ENCODE data around the gene PHF21B.
"Not testable (repeated sequence)": the region's sequence is repeated elsewhere in the genome, so short reads cannot be mapped to it uniquely, and the experiment has no call there.

The PHF21B gene

DNA sequence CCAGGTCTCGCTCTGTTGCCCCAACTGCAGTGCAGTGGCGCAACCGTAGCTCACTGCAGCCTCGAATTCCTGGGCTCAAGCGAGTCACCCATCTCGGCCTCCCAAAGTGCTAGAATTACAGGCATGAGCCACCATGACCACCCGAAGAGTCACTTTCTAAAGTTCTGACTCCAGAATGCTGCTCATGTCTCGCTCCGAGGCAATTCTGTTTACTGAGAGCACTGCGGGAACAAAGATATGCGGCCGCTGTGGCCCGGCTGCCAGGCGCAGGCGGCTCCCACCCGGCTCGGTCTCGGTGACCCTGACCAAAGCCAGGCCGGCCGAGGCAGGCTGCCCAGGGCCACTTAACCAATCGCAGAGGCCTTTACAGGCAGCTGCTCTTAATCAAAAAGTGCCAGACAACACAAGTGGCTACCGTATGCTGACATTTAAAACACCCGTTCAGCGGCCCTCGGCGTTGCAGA, 78.7 kb downstream of the PHF21B start:
- no peak for FAIRE-seq

DNA sequence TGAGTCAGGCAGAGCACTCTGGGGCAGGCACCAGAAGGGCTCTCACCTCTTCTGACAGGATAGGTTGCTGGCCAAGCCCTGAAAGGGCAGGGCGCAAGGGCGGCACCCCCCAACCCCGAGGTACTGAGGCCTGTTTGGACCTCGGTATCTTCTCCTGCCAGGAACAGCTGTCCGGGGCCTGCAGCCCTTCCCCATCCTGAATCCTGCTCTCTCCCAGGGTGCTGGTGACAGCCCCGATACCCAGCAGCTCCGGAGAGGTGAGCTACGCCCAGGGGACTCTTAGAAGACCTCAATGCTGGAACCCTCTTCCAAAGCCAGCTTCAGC, 79.1 kb downstream of the PHF21B start:
- FAIRE-seq, result no peak

DNA sequence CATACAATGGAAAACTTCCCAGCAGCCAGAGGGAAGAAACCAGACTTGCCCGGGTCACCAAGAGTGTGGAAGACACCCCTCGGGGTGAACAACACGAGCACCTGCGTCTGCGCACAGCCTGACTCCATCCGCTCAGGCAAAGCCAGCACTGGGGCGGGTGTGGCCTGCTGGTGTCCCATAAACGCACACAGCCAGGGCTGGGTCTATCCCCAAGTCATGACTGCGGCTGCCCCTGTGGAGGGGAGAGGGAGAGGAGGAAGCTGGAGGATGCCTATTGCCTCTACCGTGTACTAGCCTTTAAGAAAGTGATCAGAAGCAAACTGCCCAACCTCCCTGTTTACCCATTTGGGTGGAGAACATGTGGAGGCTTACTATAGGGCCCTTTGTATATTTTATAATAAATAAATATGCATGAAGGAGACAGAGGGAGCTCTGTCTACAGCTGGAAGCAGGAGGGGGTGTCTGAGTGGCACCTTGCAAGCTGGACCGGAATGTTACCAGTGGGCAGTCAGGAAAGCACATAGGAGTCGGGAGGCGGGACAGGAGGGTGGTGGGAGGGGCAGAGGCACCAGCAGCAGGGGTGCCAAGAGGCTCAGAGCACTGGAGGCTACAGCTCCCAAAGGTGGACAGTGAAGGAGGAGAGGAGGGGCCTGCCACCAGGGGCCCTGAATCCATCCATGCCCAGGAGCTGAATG, 79.6 kb downstream of the PHF21B start:
- no peak for FAIRE-seq

DNA sequence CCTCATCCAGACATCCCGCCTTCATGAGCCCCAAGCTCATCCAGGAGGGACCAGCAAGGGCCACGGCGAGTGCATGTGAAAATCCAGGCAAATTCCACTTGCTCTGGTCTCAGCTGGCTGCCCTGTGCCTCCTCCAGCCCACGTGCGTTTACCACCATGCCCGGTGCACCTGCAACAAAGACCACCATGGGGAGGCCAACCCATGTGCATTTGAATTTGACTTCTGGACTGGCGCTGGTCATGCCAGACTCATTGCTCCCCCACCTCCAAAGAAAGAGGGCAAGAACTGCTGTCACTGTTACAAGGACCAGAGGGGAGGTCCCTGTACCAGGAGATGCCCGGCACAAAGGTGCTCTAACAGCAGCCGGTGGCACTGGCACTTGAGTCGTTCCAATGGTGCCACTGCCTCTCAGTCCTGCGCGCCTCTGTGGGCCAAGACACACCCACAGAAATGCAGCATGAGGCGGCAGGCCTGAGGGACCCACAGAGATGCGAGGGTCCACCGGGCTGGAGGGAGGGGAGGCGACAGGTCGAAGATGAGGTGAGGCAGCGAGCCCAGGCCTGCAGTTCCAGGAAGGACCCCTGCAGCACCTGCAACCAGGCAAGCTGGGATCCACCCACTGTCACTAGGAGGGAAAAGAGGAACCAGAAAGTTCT, 80.3 kb downstream of the PHF21B start:
- FAIRE-seq, result no peak

DNA sequence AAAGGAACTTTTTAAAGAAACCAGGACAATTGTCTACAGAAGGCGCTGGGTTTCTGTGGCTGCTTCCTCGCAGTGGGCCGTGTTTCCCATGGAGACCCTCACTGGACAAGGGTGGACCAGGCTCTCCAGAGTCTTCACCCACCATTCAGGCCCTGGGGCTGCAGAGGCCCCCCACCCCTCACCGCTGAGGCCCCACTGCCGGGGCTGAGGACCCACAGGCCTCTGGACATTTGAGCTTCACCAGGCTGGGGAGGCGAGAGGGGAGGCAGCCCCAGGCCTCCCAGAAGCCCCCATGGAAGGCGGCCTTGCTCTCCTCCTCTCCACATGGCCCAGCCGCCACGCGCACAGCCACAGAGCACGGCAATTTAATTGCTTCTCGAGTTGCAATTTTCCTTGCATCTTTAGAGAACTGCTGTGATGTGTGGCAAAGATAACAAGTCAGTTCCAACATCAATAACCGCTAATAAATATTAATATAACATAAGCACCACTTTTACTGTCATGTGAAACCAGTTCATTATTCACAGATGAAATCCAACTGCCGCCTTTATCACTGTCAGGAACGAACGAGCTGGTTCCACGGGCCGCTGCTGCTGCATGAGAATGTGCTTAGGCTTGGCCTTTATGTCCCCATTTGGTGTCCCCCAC, 81.0 kb downstream of the PHF21B start:
- FAIRE-seq, result no peak

DNA sequence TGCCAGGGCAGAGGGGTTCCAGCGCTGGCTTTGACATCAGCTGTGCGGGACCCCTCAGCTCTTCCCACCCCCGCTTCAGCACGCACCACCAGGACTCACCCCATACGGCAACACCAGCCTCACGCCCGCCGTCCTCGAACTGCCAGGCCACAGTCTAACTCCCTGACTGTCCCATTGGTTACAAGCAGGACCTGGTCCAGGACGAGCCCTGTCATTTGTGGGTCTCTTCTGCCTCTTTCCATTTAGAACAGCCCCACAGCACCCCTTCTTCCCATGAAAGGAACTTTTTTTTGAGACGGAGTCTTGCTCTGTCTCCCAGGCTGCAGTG, 81.7 kb downstream of the PHF21B start:
- no peak for FAIRE-seq

DNA sequence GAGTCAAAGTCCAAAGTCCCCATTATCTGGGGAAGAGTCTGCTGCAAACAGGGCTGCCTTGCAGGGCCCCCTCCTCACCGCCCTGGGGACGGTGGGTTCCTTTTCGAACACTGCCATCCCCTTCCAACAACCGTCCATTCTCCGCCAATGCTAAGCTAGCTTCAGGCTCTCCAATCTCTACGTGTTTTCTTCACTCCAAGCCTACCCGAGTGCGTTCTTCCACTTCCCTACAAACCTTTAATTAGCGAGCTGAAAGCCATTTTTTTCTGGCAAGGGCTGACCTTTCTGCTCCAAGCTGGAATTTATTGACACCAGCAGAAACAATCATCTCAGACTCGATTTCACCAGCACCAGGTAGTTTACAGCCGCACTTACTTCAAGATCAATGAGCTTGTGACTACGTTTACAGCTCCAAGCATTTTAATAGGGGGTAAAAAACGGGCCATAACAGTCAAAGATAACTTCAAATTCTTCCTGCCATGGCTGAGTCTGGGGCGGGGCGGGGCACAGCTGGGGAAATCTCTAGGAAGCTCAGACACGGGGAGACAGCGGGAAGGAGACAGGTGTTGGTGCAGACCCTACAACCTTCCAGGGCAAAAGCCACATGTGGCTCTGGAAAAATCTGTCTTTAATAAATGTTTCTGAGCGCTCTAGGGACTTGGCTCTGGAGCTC, 82.2 kb downstream of the PHF21B start:
- no peak for FAIRE-seq

DNA sequence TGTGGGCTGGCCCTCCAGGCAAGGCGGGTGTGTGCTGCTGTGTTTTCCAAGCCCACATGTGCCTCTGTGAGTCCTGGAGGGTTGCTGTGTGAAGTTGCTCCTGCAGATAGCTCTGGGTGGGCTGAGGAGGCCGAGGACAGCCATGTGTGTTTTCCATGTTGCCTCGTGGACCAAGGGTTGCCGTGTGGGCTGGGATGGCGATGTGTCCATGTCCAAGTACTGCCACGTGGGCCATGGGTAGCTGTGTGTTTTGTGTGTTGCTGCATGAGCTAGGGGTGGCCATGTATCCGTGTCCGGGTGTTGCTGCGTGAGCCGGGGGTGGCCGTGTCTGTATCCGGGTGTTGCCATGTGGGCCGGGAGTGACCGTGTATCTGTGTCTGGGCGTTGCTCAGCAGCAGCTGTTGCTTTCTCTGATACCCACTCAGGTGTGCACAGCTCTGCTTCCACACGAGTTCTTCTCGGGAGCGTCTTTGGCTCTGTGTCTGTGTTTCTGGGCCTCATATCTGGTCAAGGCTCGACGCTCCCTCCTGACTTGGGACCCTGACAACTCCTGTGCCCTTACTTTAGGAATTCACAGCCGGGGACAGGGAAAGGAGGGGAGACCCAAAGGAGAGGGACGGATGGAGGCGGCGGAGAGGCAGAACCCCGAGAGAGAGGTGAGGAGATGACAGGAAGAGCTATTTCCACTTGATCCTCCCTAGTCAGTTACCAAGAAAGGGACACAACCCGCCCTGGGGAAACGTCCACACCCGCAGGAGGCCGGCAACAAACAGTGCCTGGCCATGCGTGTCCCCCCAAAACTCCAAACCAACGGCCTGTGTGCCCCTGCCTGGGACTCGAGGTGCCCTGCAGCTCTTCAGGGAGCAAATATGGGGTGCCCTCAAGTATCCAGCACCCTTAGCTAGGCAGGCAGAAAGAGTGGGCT, 83.1 kb downstream of the PHF21B start:
- no peak for FAIRE-seq

DNA sequence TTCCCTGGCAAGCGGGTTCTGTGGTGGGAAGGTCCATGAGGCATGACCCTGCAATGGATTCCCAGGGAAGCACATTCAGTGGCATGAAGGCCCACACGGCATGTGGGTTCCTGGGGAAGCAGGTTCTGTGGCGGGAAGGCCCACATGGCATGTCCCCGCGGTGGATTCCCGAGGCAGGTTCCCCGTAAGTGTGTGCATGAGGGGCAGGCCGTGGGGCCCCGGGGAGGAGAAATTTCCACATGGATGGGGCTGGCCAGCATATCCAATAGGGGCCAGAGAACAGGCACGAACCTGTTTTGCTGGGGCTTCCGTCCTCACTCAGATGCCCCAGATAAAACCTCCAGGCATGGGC, 83.7 kb downstream of the PHF21B start:
- FAIRE-seq, result no peak

DNA sequence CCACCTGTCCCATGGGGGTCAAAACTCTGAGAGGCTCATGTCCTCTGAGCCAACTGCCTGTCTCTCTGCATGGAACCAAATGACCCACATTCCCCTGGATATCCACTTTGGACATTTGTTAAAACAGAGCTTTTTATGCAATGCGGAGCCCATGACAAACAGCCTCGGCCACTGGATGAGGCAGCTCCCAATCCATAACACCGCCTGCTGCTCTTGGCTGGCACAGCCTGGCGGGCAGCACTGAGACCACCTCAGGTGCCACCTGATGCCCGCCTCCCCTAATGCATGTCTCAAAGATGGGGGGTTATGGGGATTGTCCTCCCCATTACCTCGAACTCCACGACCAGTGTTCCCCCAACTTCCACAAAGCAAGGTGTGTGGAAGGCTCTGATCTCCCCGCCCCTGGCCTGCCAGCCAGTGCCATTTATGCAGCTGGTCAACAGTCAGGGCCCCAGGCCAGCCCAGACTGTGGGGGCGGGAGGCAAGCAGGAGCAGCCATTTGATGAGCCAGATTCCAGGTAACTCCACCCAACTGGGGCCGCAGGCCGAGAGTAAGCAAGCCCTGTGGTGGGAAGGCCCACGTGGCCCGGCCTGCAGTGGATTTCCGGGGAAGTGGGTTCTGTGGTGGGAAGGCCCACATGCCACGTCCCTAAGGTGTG, 84.2 kb downstream of the PHF21B start:
- no peak for FAIRE-seq

DNA sequence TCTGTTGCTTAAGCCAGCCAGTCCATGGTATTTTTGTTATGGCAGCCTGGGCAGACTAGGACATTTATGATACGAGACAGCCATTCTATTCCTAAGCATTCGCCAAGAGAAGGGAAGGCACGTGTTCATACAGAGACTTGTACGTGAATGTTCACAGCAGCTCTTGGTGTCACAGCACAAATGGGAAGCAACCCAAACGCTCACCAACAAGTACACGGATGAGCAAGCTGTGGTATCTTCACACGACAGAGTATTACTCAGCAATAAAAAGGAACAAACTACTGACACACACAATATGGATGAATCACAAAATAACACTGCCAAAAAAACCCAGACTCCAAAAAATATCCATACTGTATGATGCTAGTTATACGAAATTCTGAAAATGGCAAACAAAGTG, 85.1 kb downstream of the PHF21B start:
- no peak for FAIRE-seq

DNA sequence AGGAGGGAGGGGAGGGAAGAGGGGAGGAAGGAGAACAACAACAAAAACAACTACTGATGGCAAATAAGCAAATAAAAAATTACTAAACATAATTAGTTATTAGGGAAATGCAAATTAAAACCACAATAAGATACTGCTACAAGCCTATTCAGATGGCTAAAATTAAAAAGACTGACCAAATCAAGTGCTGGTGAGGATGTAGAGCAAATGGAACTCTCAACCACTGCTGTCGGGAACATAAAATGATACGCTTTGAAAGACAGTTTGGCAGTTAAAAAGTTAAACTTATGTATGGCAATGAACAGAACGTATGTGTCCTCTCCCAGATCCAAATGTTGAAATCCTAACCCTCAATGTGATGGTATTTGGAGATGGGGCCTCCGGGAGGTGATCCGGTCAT, 85.7 kb downstream of the PHF21B start:
- no peak for FAIRE-seq

DNA sequence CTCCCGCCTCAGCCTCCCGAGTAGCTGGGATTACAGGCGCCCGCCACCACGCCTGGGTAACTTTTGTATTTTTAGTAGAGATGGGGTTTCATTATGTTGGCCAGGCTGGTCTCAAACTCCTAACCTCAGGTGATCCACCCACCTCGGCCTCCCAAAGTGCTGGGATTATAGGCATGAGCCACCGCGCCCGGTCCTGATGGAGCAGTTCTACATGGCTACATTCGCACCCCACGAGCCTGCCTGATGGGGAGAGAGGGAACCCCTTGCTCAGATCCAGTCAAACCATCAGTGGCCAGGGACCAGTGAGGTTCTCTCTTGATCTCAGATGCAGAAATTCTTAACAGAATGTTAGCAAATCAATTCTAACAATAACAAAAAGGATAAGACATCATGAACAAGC, 88.0 kb downstream of the PHF21B start:
- not testable (repeated sequence) for FAIRE-seq

DNA sequence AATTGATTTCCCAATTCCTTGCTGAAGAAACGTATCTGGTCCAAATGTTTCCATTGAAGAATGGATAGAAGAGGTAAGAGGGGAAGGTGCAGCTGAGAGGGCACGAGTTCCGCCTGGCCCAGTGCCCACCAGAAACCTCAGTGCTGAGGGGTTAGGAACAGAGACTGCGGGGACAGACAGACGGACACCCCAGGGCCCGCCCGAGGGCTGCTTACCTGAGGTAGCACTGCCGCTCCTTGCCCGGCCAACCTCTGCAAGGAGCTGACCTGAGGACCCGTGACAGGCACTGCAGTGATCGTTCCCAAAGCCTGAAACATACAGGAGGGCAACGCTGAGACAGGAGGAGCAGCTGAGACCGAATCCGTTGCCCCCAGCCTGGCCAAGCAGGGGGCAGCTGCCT, 89.6 kb downstream of the PHF21B start:
- no peak for FAIRE-seq

DNA sequence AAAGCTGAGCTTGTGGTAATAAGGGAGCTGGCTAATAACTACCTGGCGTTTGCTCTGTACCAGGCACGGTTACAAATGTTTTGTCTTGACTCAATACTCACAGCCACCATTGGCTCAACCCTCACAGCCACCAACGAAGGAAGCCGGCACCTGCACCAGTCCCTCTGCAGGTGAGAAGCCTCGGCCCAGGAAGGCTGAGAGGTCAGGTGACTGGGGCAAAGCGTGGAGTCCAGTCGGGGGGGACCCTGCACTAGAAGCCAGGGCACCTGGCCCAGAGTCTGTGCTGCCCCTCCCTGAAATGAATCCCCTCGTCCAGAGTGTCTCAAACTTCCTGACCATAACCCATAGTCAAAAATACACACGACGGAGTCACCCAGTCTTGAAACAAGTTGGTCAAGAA, 90.1 kb downstream of the PHF21B start:
- no peak for FAIRE-seq

DNA sequence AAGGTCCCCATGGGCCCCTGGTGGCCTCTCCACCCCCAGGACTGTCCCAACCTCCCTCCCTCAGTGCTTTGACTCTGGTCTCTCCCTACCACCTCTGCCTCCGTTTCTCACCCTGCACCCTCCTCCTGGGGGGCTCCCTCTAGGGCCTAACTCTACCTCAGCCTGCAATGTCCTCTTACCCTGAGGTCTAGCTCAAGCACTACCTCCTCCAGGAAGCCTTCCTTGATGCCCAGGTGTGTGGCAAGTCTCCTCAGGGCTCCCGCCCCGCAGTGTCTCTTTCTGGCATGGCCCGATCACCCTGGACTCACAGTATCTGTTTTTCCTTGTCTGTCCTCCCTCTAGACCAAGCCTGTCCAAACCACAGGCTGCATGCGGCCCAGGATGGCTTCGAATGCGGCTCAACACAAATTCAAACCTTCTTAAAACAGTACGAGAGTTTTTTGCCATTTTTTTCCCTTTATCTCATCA, 90.8 kb downstream of the PHF21B start:
- FAIRE-seq, result no peak

DNA sequence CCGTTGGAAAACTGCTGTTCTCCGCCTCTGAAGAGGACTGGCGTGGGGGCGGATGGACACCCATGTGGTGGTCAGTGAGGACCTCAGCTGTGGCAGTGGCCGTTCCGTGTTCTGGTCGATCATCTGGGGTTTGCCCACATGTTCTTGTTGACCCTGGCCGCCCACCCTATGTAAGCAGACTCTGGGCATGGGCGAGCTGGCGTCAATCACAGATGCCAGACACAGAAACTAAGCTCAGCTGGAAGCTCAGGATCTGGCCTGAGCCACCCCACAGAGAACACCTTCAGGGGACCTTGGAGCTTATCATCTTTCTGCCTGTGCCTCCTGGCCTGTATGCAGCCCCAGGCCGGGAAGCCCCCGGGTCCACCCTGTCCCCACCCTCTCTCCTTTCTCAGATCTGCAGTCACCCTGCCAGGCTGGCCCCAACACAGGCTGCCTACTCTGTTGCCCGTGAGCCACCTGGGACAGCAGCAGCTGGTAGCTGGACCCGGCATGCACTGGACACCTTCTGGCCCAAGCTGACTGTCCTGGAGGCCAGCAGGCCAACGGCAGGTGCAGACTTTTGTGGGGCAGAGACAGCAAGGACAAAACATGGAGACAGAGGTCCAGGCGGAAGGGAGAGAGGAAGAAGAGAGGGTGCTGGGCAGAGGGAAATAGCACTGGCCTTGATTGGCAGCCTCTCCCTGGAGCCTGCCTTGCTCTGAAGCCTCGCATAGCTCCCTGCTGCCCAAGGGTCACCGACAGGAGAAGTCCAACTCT, 91.5 kb downstream of the PHF21B start:
- FAIRE-seq, result no peak

DNA sequence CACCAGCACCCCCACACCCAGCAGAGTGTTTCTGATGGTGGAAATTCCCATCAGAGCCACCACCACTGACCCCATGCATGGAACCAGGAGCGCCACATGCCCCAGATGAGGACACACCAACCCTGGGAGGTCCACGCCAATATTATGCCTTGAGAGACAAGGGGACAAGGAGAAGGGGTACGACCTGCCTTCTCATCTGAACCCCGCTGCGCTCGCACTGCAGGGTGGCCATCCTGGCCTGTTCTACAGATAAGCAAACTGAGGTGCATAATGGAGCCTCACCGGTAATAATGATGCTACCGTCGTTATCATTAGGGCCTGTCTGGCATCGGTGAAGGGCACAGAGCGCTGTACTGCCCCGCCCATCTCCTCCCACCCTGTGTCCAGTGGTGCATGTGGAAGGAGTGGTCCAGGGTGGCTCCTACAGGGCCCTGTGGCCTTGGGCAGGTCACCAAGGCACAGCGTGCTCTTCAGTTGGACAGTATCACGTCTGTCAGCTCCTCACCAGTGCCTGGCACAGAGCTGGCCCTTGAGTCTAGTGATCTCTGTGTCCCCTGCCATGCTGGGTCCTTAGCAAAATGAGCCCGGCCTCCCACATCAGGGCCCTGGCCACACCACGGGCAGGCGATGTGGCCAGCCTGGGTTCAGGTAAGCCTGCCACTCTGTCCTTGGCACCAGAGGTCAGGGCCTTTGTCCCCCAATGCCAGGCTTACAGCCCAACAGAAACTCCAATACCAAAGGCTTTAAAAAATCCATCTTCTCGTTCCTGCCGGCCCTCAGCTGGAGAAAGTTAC, 92.2 kb downstream of the PHF21B start:
- no peak for FAIRE-seq

DNA sequence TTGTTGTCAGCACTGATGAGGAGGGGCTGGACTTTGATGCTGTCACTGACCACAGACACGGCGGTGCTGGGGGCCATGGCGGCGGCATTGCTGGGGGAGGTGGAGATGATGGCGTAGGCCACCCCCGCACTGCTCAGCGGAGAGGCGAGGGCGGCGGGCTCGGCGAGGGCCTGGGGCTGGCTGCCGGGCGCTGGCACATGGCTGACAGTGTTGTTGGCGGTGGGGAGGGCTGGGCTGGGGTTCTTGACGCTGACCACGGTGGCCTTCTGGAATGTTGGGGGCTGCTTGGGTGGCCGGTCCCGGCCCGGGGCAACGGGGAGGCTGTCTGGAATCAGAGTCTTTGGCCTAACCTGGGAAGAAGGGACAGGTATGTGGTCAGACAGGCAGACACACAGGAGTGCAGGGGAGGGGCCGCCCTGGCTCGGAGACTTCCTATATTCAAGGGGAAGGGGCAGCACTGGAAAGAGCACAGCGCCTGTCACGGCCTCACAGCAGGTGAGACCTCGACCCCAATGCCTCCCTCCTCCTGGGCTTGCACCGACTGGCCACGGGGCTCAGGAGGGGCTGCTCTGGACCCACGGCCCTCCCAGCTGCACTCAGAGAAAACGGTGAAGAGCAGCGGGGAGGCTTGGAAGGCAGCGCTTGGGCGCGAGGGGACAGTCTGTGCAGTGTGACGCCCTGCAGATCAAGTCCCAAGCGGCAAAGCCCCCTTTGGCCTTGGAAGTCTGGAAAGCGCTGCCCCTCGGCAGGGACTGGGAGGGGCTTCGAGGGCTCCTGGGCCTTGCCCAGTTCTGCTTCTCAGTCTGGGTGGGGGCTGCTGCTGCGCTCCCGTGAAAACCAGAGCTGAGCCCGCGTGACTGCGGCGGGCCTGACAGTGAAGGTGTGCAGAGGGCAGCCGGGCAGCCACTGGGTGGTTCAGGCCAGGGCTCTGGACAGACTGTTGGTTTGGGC, 93.2 kb downstream of the PHF21B start:
- no peak for FAIRE-seq

Measured in G401.6 (cell line).